Hindlimb muscle (tissue), 1 donor: ENCODE measurements around the gene RPRD2. TPM values are rescaled to one million over a fixed set of nuclear protein-coding genes. Genes with fewer than 3 reads are reported as not detected.

Experiments
- DNase-seq: peaks from one replicate; pipeline ENCODE4 v3.0.0-alpha.2; 2013
- polyA plus RNA-seq: library from polyadenylated mRNA; unstranded; fragments of 120-200 nt; gene quantifications from one replicate; pipeline ENCODE4 v1.2.1, GENCODE V29; 2013; ENCODE audit not compliant: insufficient read length

Gene RPRD2
- polyA plus RNA-seq, 1 donor: 30.1 TPM

GRCh38 chr1:150515328-150516049, 151.5 kb downstream of the RPRD2 start, which contains the start of gene FALEC:
Gene FALEC, plus strand, starts transcription at chr1:150515752.
- peak; percentile 94 for DNase-seq

- DNase-seq: peak; percentile 32
Observed at GRCh38 chr1:150516050-150516591, 152.2 kb downstream of the RPRD2 start.

- no peak for DNase-seq
Observed at GRCh38 chr1:150516616-150517015, 152.7 kb downstream of the RPRD2 start.

GRCh38 chr1:150521196-150521968, 157.4 kb downstream of the RPRD2 start:
- no peak for DNase-seq

- no peak for DNase-seq
Observed at GRCh38 chr1:150525348-150525747, 161.4 kb downstream of the RPRD2 start.

Other genes with a start within 250 kb of the RPRD2 start
- 102 TPM for gene PLEKHO1, start 214.2 kb upstream of the RPRD2 start, polyA plus RNA-seq
- gene ANP32E, start 128.0 kb upstream of the RPRD2 start, polyA plus RNA-seq: 35.2 TPM
- 6.3 TPM for gene CA14, start 106.4 kb upstream of the RPRD2 start, polyA plus RNA-seq
- gene APH1A, start 95.1 kb upstream of the RPRD2 start, polyA plus RNA-seq: 112 TPM
- 34.7 TPM for gene C1orf54, start 91.4 kb upstream of the RPRD2 start, polyA plus RNA-seq
- gene CIART, start 81.6 kb upstream of the RPRD2 start, polyA plus RNA-seq: 2.3 TPM
- 41.7 TPM for gene MRPS21, start 70.3 kb upstream of the RPRD2 start, polyA plus RNA-seq
- 46.7 TPM for gene PRPF3, start 42.6 kb upstream of the RPRD2 start, polyA plus RNA-seq
- gene TARS2, start 123.3 kb downstream of the RPRD2 start, polyA plus RNA-seq: 27.9 TPM
- 4.2 TPM for gene ECM1, start 144.0 kb downstream of the RPRD2 start, polyA plus RNA-seq
- gene FALEC, start 151.6 kb downstream of the RPRD2 start, polyA plus RNA-seq: 1.9 TPM
- gene ADAMTSL4, start 185.3 kb downstream of the RPRD2 start, polyA plus RNA-seq: 65.4 TPM
- gene MCL1, start 215.5 kb downstream of the RPRD2 start, polyA plus RNA-seq: 133 TPM